Epidermal melanocyte (primary cell): ENCODE measurements around the gene HDAC2.
"Not testable (repeated sequence)": the region's sequence is repeated elsewhere in the genome, so short reads cannot be mapped to it uniquely, and the experiment has no call there.

Source experiments
- DNase-seq: peaks from one replicate; pipeline ENCODE4 v3.0.0; 2011; ENCODE audit warnings: low spot score; ENCODE audit not compliant: insufficient read length

HDAC2 gene

DNA sequence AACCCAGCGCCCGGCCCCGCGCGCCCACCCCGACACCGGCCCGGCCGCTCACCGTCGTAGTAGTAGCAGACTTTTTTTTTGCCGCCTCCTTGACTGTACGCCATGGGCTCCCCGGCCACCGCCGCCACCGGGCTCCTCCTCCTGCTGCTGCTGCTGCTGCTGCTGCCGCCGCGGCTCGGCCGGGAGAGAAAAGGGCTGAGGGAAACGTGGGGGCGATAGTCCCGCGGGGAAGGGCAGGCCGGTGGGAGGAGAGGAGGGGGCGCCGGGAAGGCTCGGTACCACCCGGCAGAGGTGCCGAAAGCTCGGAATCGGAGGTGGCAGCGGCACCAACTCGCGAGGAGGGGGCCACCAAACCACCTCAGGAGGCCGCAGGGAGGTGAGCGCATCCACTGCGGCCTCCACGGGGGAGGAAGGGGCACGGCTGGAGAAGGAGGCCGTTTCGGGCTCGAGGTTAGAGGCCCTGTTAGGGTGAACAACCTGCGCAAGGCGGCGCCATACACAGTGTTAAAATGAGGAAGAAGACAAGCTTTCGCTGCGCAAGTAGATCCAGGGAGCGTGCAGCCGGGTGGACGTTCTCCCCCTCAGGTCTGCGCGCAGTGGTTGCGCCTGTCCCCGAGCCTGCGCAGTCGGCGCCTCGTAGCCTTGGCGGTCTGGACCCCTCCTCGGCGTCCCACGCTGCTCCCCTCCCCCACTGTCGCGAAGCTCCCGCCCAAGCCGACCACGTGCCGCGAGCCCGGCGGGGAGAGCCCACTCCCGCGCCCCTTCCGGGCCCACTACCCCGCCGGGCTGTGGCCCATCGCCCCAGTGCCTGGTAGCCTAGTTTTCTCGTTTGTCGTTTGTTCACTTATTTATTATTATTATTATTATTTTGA is at the start of gene HDAC2:
Gene HDAC2, minus strand, starts transcription at position 344 of the 872 bp plus-strand sequence. Its CDS starts 240 bp downstream, at position 104.
- peak; percentile 59 for DNase-seq

GRCh38 chr6:114020196-114020595 is 49.2 kb upstream of the HDAC2 start:
- no peak for DNase-seq

DNA sequence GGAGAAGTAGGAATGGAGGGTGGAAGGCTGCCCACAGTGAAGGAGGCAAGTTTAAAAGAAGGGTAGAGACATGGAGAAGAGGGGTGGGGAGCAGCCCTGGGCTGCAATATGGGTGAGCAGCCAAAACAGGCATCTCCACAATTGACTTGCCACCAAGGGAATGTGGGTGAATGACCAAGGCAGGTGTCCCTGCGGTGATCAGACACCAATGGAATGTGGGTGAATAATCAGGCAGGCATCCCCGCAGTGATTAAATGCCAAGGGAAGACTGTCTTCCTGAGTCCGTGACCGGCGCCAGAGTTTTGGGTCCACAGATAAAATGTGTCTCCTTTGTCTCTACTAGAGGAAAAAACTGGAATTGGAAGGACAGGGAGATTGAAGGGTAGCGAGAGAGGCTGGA is 46.2 kb upstream of the HDAC2 start:
- not testable (repeated sequence) for DNase-seq

DNA sequence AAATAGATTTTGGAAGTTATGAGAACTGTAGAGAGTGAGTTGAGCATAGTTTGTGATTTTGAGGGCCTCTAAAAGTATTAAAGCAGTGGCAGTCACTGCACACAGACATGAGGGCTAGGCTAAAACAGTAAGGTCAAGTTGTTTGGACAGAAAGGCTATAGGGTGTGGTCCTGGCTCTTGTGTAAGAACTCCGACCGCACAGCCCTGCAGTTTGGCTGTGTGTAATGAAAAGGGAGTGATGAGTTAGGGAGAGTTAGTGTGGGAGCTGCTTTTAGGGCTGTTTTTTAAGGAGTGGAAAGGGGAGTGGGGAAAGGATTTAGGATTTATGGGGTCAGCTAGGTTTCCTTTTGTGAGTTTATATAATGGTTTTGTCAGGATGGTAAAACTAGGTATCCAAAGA is 43.2 kb upstream of the HDAC2 start:
- DNase-seq, result not testable (repeated sequence)

GRCh38 chr6:114011486-114011885 is 40.5 kb upstream of the HDAC2 start:
- not testable (repeated sequence) for DNase-seq

- DNase-seq, result no peak
Measured at GRCh38 chr6:114010540-114010939, 39.6 kb upstream of the HDAC2 start.

- no peak for DNase-seq
Measured at GRCh38 chr6:114009192-114009591, 38.2 kb upstream of the HDAC2 start.

GRCh38 chr6:114008331-114008730 is 37.4 kb upstream of the HDAC2 start:
- DNase-seq, result no peak

- DNase-seq, result no peak
Measured at GRCh38 chr6:114007516-114007915, 36.6 kb upstream of the HDAC2 start.

- no peak for DNase-seq
Measured at GRCh38 chr6:114001354-114001753, 30.4 kb upstream of the HDAC2 start.

DNA sequence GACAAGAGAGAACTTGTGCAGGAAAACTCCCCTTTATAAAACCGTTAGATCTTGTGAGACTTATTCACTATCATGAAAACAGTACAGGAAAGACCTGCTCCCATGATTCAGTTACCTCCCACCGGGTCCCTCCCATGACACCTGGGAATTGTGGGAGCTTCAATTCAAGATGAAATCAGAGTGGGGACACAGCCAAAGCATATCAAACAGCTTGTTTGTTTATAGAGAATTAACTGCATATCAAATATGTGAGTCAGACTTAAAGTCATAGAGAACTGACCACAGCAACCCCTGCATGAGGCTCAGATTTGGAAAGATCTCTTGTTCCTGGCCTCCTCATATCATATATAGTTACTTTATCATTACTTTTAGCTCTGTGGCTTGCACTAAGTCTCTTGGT is 29.1 kb upstream of the HDAC2 start:
- no peak for DNase-seq

GRCh38 chr6:113999284-113999683 is 28.3 kb upstream of the HDAC2 start:
- DNase-seq, result no peak

DNA sequence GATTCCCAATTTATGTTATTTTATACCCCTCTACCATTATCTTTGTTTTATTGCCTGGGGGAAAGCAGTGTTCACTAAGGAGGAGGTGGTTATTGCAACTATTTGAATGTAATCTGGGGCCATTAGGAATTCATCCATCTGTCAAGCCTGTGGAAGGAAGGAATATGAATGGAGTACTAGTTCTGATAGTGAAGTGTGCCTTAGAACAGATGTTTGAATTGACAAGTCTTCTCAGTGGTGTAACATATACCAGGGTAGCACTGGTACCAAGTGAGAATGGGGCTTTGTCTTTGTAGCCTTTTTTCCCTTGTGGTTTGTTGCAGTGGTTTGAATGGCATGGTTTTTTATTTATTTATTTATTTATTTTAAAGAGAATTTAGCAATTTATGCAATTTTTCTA is 27.9 kb upstream of the HDAC2 start:
- DNase-seq, result no peak

GRCh38 chr6:113997116-113997515 is 26.2 kb upstream of the HDAC2 start:
- DNase-seq, result peak; percentile 28

- peak; percentile 62 for DNase-seq
Measured at GRCh38 chr6:113995634-113996033, 24.7 kb upstream of the HDAC2 start.

GRCh38 chr6:113994934-113995342 is 24.0 kb upstream of the HDAC2 start:
- DNase-seq, result peak; percentile 91

- no peak for DNase-seq
Measured at GRCh38 chr6:113989675-113990074, 18.7 kb upstream of the HDAC2 start.

- not testable (repeated sequence) for DNase-seq
Measured at GRCh38 chr6:113982675-113983074, 11.7 kb upstream of the HDAC2 start.

DNA sequence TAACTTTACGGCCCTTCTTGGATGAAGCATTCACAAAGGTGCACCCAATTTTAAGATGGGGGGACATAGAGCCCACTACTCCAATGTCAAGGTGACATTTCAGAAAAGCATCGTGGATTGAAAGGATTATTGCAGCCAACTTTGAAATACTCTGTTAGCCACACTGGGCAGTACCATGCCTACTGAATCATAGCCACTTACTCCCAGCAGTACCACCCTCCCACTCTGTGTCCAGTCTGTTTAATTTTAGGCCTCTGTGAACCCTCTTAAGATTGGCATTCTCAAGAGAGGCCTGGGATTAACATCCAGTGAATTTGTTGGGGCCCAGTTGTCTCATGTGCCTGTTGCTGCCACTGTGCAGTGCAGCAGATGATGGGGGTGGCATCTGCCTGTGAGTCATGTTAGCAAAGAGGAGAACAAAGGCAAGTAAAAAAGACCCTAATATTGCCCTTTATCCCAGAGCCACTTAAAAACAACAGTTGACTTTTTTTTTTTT is 11.2 kb upstream of the HDAC2 start:
- no peak for DNase-seq

DNA sequence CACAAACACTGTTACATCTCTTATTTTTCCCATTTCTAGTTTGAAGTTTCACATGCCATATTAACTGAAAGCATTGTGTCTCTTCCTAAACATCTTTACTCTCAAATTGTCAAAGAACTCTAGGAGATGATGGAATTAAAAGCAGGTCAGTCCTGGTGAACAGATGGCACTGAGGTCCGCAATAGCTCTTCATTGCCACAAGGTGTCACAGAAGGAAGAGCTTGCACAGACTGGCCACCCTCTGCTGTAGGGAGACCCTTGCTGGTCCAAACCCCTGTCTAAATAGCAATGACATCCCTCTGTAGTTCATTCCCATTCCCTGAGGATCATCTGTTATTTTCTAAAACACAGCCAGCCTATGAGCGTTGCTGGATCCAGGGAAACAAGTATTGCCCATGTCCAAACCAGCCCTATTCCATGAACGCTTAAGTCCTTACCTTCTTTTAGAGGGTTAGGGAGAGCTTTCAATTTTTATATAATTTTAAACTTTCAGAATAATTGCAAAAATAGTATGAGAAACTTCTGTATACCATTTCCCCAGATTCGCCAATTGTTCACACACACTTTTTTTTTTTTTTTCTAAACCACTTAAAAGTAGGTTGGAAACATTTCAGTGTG is 10.1 kb upstream of the HDAC2 start:
- no peak for DNase-seq

DNA sequence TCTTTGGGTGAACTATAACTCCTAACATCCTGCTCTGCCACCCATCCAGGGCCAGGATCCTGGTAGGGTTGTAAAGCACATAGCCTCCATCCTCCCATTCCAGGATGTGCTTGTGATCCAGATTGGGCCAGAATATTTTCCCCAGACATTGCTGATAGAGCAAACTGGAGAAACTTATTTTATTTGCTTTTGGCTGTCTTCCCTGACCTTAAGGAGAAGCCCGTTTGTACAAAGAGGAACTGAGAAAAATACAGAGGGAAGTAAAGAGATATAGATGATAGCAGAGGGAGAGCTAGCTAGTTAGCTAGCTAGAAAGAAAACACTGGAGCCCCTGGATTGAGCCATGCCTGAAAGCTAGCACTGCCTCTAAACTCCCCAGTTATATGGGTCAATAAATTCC is 9.0 kb upstream of the HDAC2 start:
- DNase-seq, result no peak

GRCh38 chr6:113978084-113978675 is 7.2 kb upstream of the HDAC2 start:
- DNase-seq, result no peak
